NCI-H1105 treated with DMSO at 0.1 percent for 48 hours (cell line): ENCODE data around the gene CRIP1.

Experiments used
- DNase-seq: peaks from one replicate; lab custom pipeline; 2025; lab: John Stamatoyannopoulos, UW

CRIP1 gene

GRCh38 chr14:105480807-105481801 lies 5.6 kb upstream of the CRIP1 start:
- DNase-seq: peak; percentile 90

DNA sequence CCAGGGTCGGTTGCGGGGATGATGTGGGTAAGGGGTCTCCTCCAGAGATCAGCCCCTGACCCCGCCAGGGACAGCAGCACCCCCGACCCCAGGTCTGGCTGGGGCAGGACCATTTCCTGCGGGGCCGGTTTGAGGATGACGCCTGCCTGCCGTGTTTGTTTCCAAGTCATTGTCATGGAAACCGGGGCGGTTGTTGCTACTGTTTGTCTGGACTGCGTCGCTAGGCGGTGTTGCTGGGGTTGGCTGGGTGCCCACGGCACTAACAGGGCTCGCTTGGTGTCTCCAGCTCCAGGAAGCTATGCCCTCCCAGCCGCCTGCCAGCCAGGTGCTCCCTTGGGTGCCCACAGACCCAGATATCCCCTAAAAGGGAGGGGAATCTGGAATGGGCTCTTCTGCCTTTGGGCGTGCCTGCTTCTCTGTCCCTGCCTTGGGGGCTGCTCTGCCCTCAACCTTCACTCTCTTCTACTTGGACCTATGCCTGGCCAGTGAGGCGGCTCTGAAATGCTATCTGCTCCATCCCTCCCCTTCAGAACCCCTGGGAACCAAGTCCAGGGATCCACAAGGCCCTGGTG lies 4.7 kb upstream of the CRIP1 start:
- DNase-seq: peak; percentile 96

- no peak for DNase-seq
These were observed 4.1 kb upstream of the CRIP1 start for GRCh38 chr14:105482486-105483110.

GRCh38 chr14:105483300-105484068 lies 3.2 kb upstream of the CRIP1 start:
- DNase-seq: no peak

DNA sequence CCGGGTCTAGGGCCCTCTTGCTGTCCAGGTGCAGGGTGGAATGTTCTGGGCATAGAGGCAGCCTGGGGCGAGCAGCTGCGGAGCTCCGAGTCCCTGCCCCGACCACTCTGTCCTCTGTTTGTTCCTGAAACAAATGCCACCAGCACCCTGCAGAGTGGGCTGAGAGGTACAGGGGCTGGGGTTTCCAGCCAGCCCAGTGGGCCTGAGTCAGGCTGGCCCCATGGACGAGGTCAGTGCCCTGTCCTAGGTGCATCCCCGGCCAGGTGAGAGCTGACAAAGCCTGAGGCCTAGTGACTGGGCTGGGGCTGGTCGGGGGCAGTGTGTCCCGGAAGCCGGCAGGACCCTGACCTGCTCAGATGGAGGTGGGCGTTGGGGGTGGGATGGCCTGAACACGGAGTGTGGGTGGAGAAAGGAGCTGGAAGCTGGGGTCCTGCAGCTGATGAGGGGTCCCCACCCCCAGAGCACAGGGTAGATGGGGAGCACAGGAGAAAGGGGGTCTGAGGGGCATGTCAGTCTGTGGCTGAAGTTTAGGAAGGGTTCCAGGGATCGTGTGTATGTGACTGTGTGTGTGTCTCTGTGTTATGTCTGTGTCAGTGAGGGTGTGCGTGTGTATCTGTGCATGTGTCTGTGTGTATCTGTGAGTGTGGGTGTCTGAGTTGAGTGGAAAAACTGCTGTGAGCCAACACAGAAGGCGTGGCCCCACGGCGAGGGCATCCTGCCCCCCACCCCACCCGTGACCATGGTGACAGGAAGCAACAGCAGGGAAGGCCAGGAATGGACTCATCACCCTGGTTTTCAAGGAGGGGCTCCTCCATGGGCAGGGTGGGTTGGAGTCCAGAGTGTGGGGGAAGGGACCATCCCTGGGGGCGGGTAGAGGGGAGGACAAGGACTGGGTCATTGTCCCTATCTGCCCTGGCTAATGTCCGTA lies 2.4 kb upstream of the CRIP1 start:
- no peak for DNase-seq

DNA sequence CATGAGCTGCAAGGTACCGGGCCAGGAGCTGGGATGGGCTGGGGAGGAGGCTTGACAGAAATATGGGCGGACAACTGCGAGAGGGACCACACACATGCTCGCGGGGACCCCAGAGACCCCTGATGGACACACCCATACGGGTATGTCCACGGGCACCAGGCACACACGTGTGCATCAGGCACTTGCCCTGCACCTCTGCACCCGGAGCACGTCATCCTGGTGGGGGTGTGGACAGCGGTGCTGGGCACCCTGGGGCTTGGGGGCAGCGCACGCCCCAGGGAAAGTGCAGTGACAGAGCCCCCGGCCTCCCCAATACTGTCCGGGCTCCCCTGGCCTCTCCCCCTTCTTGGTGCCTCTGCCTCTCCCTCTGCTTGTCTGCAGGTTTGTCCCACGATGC lies 1.7 kb upstream of the CRIP1 start:
- DNase-seq: no peak

DNA sequence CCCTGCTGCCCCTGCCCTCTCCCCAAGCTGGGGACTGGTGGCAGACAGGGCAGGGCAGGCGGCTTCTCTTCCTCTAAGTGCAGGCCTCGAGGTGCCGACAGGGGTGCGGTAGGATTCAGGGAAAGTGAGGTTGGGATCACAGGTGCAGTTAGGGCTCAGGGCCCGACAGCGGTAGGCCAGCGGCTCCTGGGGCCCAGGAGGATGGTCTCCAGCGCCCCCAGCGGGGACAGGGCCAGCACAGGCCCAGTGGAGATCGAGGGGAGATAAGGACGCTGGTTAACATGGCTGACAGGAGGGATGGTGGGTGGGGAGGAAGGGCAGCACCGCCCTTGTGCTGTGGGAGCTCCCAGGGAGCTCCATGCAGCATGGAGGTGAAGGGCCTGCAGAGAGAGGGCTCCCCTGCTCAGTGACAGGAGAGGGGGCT lies 935 bp upstream of the CRIP1 start:
- DNase-seq: no peak

DNA sequence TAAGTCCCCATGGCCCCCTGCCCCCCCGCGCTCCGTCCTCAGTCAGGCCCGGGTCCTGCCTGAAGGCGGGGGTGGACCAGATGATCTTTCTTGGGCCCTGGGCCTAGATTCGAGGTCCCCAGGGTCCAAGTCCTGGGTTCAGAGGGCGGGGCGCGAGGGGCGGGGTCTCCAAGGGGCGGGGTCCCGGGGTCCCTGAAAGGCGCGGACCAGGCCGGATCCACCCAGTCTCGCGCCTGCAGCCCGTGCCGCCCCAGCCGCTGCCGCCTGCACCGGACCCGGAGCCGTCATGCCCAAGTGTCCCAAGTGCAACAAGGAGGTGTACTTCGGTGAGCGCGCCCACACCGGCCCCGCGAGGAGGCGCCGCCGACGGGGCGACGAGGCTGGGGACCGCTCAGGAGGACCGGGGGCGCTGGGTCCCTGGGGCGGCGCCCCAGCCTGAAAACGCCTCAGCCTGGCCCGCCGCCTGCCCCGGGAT lies 325 bp downstream of the CRIP1 start:
- peak; percentile 30 for DNase-seq

DNA sequence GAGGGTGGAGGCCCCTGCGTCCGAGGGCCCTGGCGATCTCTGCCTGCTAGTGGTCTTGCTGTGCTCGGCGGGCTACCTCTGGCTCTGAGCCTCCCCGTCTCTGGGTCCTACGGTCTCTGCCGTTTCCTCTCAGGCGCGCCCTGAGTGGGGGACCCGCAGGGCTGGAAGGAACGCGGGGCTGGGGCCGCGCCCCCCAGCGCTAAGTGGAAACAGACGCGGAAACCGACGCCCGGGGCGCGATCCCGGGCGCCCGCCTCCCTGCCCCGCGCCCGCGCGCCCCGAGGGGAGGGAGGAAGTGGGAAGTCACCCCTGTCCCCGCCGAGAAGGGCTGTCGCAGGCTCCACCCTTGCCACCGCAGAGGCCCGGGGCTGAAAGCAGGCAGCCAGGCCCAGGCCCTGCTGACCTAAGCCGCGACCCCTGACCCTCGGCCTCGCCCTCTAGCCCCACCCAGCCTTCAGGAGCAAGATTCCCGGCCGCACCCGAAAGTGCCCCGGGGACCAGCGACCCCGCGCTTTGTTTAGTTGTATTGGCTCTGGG lies 831 bp downstream of the CRIP1 start:
- no peak for DNase-seq

DNA sequence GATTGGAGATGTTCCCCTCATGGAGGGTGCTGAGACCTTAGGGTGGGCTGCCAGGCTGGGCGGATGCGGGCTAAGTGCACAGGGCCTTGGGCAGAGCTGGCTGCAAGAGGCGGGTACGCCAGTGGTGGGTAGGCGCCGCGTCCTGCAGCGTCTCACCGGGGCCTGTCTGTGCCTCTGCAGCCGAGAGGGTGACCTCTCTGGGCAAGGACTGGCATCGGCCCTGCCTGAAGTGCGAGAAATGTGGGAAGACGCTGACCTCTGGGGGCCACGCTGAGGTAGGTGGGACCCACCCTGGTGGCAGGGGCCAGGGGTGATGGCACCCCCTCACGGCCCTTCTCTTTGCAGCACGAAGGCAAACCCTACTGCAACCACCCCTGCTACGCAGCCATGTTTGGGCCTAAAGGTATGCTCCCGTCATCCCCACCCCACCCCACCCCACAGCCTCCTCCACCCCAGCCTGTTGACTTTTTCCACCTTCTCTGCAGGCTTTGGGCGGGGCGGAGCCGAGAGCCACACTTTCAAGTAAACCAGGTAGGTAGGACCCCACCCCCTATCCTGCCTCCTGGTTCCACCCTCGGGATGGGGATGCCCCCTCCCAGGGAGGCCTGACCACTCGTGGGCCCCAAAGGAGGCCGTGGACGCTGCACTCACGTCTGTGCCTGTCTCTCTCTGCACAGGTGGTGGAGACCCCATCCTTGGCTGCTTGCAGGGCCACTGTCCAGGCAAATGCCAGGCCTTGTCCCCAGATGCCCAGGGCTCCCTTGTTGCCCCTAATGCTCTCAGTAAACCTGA lies 1.5 kb downstream of the CRIP1 start:
- DNase-seq: no peak

DNA sequence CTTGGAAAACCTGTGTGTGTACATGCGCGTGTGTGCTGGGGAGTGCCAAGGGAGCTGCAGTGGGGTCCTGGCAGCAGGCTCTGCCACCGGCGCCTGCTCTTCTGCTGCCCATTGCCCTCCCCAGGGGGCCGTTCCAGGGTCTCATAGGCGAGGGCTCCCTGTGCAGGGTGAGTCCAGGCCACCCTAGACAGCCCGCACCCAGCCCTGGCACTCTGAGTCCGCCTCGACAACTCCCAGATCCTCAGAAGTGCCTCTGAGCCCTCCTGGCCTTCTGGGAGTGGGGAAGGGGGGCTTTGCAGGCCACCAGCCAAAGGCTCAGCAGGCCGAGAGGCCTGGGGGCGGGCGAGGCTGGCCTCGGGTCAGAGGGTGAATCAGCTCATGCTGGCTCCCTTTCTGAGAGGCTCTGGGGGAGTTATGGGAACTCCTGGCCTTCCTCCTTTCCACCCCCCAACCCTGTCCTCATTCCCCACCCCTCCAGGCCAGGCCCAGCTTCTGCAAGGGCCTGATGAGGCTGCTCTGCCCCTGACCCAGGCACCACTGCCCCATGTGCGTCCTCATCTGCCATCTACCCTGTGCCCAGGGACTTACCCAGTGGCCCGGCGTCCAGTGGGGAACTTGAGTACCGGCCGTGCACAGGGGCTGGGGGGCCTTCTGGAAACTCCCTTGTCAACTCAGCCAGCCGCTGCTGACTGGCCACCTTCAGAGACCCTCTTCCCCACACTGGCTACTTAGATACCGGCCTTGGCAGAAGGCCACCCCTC lies 2.3 kb downstream of the CRIP1 start:
- no peak for DNase-seq

GRCh38 chr14:105489542-105490266 lies 3.0 kb downstream of the CRIP1 start:
- DNase-seq: peak; percentile 92

GRCh38 chr14:105490267-105490571 lies 3.5 kb downstream of the CRIP1 start:
- no peak for DNase-seq

DNA sequence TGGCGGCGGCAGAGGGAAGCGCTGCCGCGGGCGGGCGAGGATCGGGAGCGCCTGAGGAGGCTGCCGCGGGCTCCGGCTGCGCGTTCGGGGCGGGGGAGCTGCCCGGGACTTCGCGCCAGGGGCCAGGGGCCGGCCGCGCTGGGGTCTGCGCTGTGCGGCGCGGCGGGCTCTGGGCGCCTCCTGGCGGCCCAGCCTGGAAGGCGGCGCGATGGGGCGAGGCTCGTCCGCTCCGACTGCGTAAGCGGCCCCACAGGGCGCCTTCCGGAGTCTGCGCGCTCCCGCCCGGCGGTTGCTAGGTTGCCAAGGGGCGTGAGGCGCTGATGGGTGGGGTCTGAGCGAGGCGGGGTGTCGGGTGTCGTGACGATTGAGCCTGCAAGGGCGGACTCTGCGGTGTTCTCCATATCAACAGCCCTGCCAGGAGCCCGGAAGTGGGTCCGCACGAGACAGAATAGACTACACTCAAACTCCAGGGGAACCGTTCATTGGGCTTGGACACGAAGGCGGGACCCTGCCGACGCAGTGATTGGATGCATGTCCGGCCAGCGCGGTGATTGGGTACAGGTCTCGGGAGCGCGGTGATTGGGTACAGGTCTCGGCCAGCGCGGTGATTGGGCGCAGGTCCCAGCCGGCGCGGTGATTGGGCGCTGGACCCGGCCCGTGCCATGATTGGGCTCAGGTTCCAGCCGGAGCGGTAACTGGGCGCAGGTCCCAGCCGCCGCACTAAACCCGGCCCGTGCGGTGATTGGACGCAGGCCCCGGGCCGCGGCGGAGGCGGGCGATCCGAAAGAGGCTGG lies 4.1 kb downstream of the CRIP1 start, which contains the start of gene TEDC1:
Gene TEDC1, plus strand, starts transcription at position 675 of the 794 bp plus-strand sequence. CDS start 130 bp downstream, outside the sequence.
- DNase-seq: peak; percentile 100

DNA sequence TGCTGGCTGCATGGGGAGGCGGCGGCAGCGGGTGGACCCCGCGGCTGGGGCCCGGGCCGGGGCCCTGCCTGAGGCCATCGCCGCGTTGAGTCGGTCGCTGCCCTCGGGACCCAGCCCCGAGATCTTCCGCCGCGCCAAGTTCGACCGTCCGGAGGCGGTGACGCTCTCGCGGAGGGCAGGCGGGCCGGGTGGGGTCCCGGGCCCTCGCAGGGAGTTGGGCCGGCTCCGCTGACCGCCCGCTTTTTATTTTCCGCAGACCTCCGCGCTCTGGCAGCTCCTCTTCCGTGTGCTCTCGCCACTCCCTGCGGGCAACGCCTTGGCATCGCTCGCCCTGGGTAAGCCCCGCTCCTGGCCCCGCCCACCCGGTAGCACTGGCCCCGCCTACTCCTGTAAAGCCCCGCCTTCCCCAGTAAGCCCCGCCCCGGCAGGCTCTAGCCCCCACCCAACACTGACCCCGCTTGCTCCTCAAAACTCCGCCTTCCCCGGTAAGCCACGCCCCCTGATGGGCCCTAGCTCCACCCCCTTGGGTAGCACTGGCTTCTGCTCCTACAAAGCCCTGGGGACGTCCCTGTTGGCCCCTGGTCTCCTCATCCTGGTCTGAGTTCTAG lies 4.8 kb downstream of the CRIP1 start:
- peak; percentile 24 for DNase-seq

DNA sequence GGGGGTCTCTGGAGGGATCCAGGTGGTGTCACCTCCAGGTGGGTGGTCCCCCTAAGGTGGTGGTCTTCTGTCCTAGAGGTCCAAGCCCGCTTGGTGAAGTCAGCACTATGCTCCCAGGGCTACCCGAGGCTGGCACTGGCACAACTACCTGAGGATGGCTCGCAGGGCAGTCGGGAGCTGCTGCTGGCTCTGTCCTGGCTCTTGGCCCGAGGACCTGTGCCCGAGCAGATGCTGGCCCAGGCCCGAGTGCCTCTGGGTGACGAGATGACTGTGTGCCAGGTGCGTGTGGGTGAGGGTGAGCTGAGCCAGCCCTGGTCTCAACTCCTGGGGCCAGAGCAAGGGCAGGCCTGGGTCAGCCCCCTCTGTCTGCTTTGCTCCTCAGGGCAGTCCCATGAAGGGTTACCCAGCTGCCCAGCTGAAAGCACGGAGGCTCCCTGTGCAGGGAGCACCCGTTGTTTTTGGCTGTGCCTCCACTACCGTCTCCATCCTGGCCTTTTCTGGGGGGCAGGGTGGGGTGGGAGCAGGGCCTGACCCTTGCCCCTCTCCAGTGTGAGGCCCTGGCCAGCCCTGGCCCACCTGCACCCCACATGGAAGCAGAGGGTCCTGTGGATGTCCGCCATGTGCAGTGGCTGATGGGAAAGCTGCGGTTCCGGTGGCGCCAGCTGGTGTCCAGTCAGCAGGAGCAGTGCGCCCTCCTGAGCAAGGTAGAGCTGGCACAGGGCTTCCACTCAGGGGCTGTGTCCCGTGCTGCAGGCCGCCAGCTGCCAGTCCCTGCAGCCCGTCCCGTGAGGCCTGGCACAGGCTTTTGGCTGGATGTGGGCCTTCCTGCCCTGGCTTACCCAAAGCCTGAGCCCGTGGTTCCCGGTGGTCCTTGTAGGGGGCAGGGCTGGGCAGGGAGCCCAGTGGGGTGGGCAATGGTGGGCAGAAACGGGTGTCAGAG lies 5.6 kb downstream of the CRIP1 start:
- no peak for DNase-seq
